H9 (cell line): Measurements from ENCODE around the gene KIF5C. TPM values are rescaled to one million over a fixed set of nuclear protein-coding genes. Genes with fewer than 3 reads are reported as not detected.
"Not testable (repeated sequence)": the region's sequence is repeated elsewhere in the genome, so short reads cannot be mapped to it uniquely, and the experiment has no call there.

Experiments
- DNase-seq: peaks from one replicate; pipeline ENCODE4 v3.0.0-alpha.2; 2017
- H2AFZ ChIP-seq: one replicate; pipeline ENCODE4 v1.6.1; 2013; ENCODE audit warnings: mild to moderate bottlenecking, low read length, control low read depth, moderate library complexity
- H2AK5ac ChIP-seq: 2 replicates; pipeline ENCODE4 v1.6.1; 2013; ENCODE audit warnings: low read length, control low read depth, mixed read lengths; ENCODE audit not compliant: insufficient read length
- H2BK120ac ChIP-seq: one replicate; pipeline ENCODE4 v1.6.1; 2013; ENCODE audit warnings: low read depth, mild to moderate bottlenecking, low read length, control low read depth, inconsistent platforms; ENCODE audit not compliant: poor library complexity, severe bottlenecking
- H2BK12ac ChIP-seq: 2 replicates; pipeline ENCODE4 v1.6.1; 2013; ENCODE audit warnings: low read length, control low read depth, mixed read lengths, low read depth; ENCODE audit not compliant: insufficient read length
- H2BK15ac ChIP-seq: 2 replicates; pipeline ENCODE4 v1.6.1; 2013; ENCODE audit warnings: low read depth, low read length, control low read depth
- H2BK20ac ChIP-seq: one replicate; pipeline ENCODE4 v1.6.1; 2013; ENCODE audit warnings: low read depth, mild to moderate bottlenecking, low read length, control low read depth, inconsistent platforms; ENCODE audit not compliant: poor library complexity, severe bottlenecking
- H2BK5ac ChIP-seq: 2 replicates; pipeline ENCODE4 v1.6.1; 2013; ENCODE audit warnings: low read length, control low read depth, mixed read lengths; ENCODE audit not compliant: insufficient read length
- H3K14ac ChIP-seq: 2 replicates; pipeline ENCODE4 v1.6.1; 2013; ENCODE audit warnings: low read length, control low read depth; ENCODE audit not compliant: insufficient read depth
- H3K18ac ChIP-seq: 2 replicates; pipeline ENCODE4 v1.6.1; 2013; ENCODE audit warnings: low read depth, mild to moderate bottlenecking, mixed read lengths, low read length, control low read depth; ENCODE audit not compliant: insufficient read length
- H3K23ac ChIP-seq: 2 replicates; pipeline ENCODE4 v1.6.1; 2013; ENCODE audit warnings: low read length, control low read depth, mixed read lengths, low read depth; ENCODE audit not compliant: insufficient read length
- H3K23me2 ChIP-seq: 2 replicates; pipeline ENCODE4 v1.6.1; 2013; ENCODE audit warnings: low read depth, mild to moderate bottlenecking, mixed read lengths, low read length, control low read depth; ENCODE audit not compliant: insufficient read length, poor library complexity, severe bottlenecking
- H3K27ac ChIP-seq: 2 replicates; pipeline ENCODE4 v1.5.1; 2013; ENCODE audit warnings: low read length, control low read depth, mixed read lengths, low read depth; ENCODE audit not compliant: insufficient read length
- H3K27me3 ChIP-seq: 2 replicates; pipeline ENCODE4 v1.6.1; 2013; ENCODE audit warnings: low read length, control low read depth, inconsistent platforms; ENCODE audit not compliant: insufficient read depth
- H3K4ac ChIP-seq: 2 replicates; pipeline ENCODE4 v1.6.1; 2013; ENCODE audit warnings: low read depth, mild to moderate bottlenecking, control low read depth, inconsistent platforms, low read length, moderate library complexity
- H3K4me1 ChIP-seq: 2 replicates; pipeline ENCODE4 v1.6.1; 2013; ENCODE audit warnings: low read length, control low read depth, inconsistent platforms; ENCODE audit not compliant: insufficient read depth
- H3K4me2 ChIP-seq: 2 replicates; pipeline ENCODE4 v1.6.1; 2013; ENCODE audit warnings: low read length, control low read depth, mixed read lengths; ENCODE audit not compliant: insufficient read length, insufficient read depth
- H3K56ac ChIP-seq: 2 replicates; pipeline ENCODE4 v1.6.1; 2013; ENCODE audit warnings: low read depth, mild to moderate bottlenecking, mixed read lengths, low read length, control low read depth; ENCODE audit not compliant: insufficient read length
- H3K79me1 ChIP-seq: 2 replicates; pipeline ENCODE4 v1.6.1; 2013; ENCODE audit warnings: low read depth, mild to moderate bottlenecking, moderate library complexity, low read length, control low read depth, inconsistent platforms; ENCODE audit not compliant: insufficient read depth, poor library complexity, severe bottlenecking
- H3K79me2 ChIP-seq: 2 replicates; pipeline ENCODE4 v1.6.1; 2013; ENCODE audit warnings: low read length, control low read depth, inconsistent platforms; ENCODE audit not compliant: insufficient read depth
- H3K9ac ChIP-seq: 2 replicates; pipeline ENCODE4 v1.6.1; 2013; ENCODE audit warnings: low read length, control low read depth, mixed read lengths; ENCODE audit not compliant: insufficient read length; ENCODE audit errors: extremely low read depth
- H3K9me3 ChIP-seq: one replicate; pipeline ENCODE4 v1.6.1; 2013; ENCODE audit warnings: low read depth, low read length, inconsistent platforms; ENCODE audit not compliant: control insufficient read depth
- H3T11ph ChIP-seq: one replicate; pipeline ENCODE4 v1.6.1; 2013; ENCODE audit warnings: mild to moderate bottlenecking, low read length, control low read depth, inconsistent platforms
- H4K20me1 ChIP-seq: one replicate; pipeline ENCODE4 v1.6.1; 2013; ENCODE audit not compliant: control insufficient read depth, insufficient read length, insufficient read depth
- H4K5ac ChIP-seq: 2 replicates; pipeline ENCODE4 v1.6.1; 2013; ENCODE audit warnings: low read depth, mild to moderate bottlenecking, mixed read lengths, low read length, control low read depth; ENCODE audit not compliant: insufficient read length
- H4K8ac ChIP-seq: replicated peaks from 2 replicates; pipeline ENCODE4 v1.6.1; 2013; ENCODE audit warnings: low read length, control low read depth, mixed read lengths, low read depth; ENCODE audit not compliant: insufficient read length
- H4K91ac ChIP-seq: 2 replicates; pipeline ENCODE4 v1.6.1; 2013; ENCODE audit warnings: low read depth, mild to moderate bottlenecking, moderate library complexity, mixed read lengths, low read length, control low read depth; ENCODE audit not compliant: insufficient read length
- H3K27ac Mint-ChIP-seq, 3 experiments: 2 replicates in 2 of 3; 3 replicates in 1 of 3; pipeline ENCODE4 v1.8.0; 2020 to 2021; ENCODE audit warnings: mixed read lengths in 3 of 3, mild to moderate bottlenecking in 1 of 3, moderate library complexity in 1 of 3
- H3K27me3 Mint-ChIP-seq: 2 replicates; pipeline ENCODE4 v1.8.0; 2021; ENCODE audit warnings: low read depth, mild to moderate bottlenecking, moderate library complexity, mixed read lengths
- H3K36me3 Mint-ChIP-seq, 3 experiments: 2 replicates in 2 of 3; 3 replicates in 1 of 3; pipeline ENCODE4 v1.8.0; 2020 to 2021; ENCODE audit warnings: low read depth in 3 of 3, mixed read lengths in 3 of 3; ENCODE audit not compliant: insufficient read depth in 1 of 3
- H3K4me1 Mint-ChIP-seq, 2 experiments: 2 replicates each; pipeline ENCODE4 v1.8.0; 2020; ENCODE audit warnings: mixed read lengths in 2 of 2
- H3K4me3 Mint-ChIP-seq, 2 experiments: 2 replicates in 1 of 2; 3 replicates in 1 of 2; pipeline ENCODE4 v1.8.0; 2020 to 2021; ENCODE audit warnings: mild to moderate bottlenecking in 2 of 2, mixed read lengths in 2 of 2, moderate library complexity in 1 of 2
- H3K9me3 Mint-ChIP-seq, 2 experiments: 2 replicates in 1 of 2; 3 replicates in 1 of 2; pipeline ENCODE4 v1.8.0; 2020; ENCODE audit warnings: mild to moderate bottlenecking in 2 of 2, mixed read lengths in 2 of 2, moderate library complexity in 1 of 2
- WGBS: extraction: QIAGEN DNeasy Blood & Tissue Kit; methylation state at CpG from one replicate; pipeline ENCODE4 v1.1.7; 2013; ENCODE audit warnings: missing lambda C conversion rate, low lambda C conversion rate, mixed read lengths; ENCODE audit not compliant: insufficient read length; ENCODE audit errors: extremely low coverage; 5-methylcytosine and 5-hydroxymethylcytosine counted together
- total RNA-seq: library from RNA; stranded (reverse); gene quantifications from 2 replicates; pipeline ENCODE4 v1.2.1, GENCODE V29; 2021
- TF ChIP-seq, protein P1 (sequence below): fragments of 200-600 bp; sonication (generic); conservative IDR thresholded peaks from 3 replicates; pipeline ENCODE4 v1.8.0; 2021; ENCODE audit warnings: antibody characterized with exemption, mild to moderate bottlenecking

Gene KIF5C
- total RNA-seq, 1 experiment from 2014 or later = 52.9 TPM

DNA sequence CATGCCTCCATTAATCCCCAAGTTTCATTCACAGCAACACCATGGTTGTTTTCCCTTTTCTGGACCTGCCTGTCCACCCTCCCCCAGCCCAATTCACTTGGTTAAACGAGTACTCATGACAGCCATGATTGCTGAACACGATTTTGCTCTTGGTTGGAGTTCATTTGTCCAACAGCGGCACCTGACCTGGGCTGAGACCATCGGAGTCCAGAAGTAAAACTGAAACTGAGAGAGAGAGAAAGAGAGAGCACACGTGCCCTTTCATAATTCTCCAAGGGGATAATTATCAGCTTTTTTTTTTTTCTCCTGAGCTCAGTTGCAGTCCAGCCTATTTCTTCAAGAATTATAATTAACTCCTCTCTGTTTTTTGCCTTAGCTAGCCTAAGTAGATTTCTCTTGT, 13.7 kb upstream of the KIF5C start:
- no peaks in the 10 kb centered on the region for H3K79me2 ChIP-seq
- H4K8ac ChIP-seq = no peak overlapping the region
- no peak overlapping the region for H2AFZ ChIP-seq
- Mint-ChIP-seq H3K36me3 (peaks cover 0 to 2% (median 0%) of the 10 kb centered on the region in 3 experiments; a peak in 1 of 7 replicates), H3K27ac (no peak overlapping the region), H3K4me3 (no peak overlapping the region), H3K4me1 (no peaks in the 10 kb centered on the region), H3K9me3 (peaks cover 0 to 3% of the 10 kb centered on the region in 2 experiments; a peak in 3 of 5 replicates), H3K27me3 (peaks cover 33% of the 10 kb centered on the region)
- H3K14ac ChIP-seq = no peak overlapping the region
- no peak overlapping the region for H3T11ph ChIP-seq
- H3K79me1 ChIP-seq = no peaks in the 10 kb centered on the region
- DNase-seq = no peak
- no peak overlapping the region for H3K4ac ChIP-seq
- H2BK120ac ChIP-seq = no peak overlapping the region
- no peak overlapping the region for H4K91ac ChIP-seq
- no peak overlapping the region for H3K18ac ChIP-seq
- no peaks in the 10 kb centered on the region for H3K23me2 ChIP-seq
- H4K20me1 ChIP-seq = no peaks in the 10 kb centered on the region
- no peak overlapping the region for H2BK5ac ChIP-seq
- TF ChIP-seq, protein P1, sequence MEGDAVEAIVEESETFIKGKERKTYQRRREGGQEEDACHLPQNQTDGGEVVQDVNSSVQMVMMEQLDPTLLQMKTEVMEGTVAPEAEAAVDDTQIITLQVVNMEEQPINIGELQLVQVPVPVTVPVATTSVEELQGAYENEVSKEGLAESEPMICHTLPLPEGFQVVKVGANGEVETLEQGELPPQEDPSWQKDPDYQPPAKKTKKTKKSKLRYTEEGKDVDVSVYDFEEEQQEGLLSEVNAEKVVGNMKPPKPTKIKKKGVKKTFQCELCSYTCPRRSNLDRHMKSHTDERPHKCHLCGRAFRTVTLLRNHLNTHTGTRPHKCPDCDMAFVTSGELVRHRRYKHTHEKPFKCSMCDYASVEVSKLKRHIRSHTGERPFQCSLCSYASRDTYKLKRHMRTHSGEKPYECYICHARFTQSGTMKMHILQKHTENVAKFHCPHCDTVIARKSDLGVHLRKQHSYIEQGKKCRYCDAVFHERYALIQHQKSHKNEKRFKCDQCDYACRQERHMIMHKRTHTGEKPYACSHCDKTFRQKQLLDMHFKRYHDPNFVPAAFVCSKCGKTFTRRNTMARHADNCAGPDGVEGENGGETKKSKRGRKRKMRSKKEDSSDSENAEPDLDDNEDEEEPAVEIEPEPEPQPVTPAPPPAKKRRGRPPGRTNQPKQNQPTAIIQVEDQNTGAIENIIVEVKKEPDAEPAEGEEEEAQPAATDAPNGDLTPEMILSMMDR = no peak
- H2BK12ac ChIP-seq = no peak overlapping the region
- no peak overlapping the region for H2BK15ac ChIP-seq
- H3K9ac ChIP-seq = no peak overlapping the region
- no CpG with 5 or more reads among the region's 5 CpGs for WGBS
- no peak overlapping the region for H3K23ac ChIP-seq
- no peak overlapping the region for H2BK20ac ChIP-seq
- no peak overlapping the region for H4K5ac ChIP-seq
- H3K4me1 ChIP-seq = no peaks in the 10 kb centered on the region; the same call in 1 of the 2 replicates
- H2AK5ac ChIP-seq = no peak overlapping the region
- no peaks in the 10 kb centered on the region for H3K9me3 ChIP-seq
- H3K56ac ChIP-seq = no peak overlapping the region
- no peak overlapping the region for H3K4me2 ChIP-seq
- no peak overlapping the region for H3K27ac ChIP-seq
- H3K27me3 ChIP-seq = no peaks in the 10 kb centered on the region

- H4K91ac ChIP-seq, H3K4me2 ChIP-seq, H2BK15ac ChIP-seq, H3K18ac ChIP-seq, H2BK120ac ChIP-seq, H3K4ac ChIP-seq, H3K4me3 Mint-ChIP-seq, H4K5ac ChIP-seq, H4K20me1 ChIP-seq, H2AK5ac ChIP-seq, H3K27ac ChIP-seq, H3K79me1 ChIP-seq, H2AFZ ChIP-seq, H3K79me2 ChIP-seq, H2BK5ac ChIP-seq, H3K56ac ChIP-seq, H3K4me1 ChIP-seq, H3K23ac ChIP-seq, DNase-seq, H3K36me3 Mint-ChIP-seq, H3K4me1 Mint-ChIP-seq, H3K27me3 ChIP-seq, H3K14ac ChIP-seq, H2BK12ac ChIP-seq, H3K9me3 Mint-ChIP-seq, H4K8ac ChIP-seq, H3T11ph ChIP-seq, H3K9me3 ChIP-seq, H3K9ac ChIP-seq, H3K23me2 ChIP-seq, H2BK20ac ChIP-seq, H3K27ac Mint-ChIP-seq: not testable (repeated sequence)
- WGBS = no CpG with 5 or more reads among the region's 6 CpGs
- peaks cover 39% of the 10 kb centered on the region for H3K27me3 Mint-ChIP-seq
Measured at GRCh38 chr2:148862478-148862877, 12.5 kb upstream of the KIF5C start.
